ENCODE data around the gene PVALEF. TPM values are rescaled to one million over a fixed set of nuclear protein-coding genes. Genes with fewer than 3 reads are reported as not detected.

PVALEF gene
- polyA plus RNA-seq, 1 donor (not counting 4 experiments of a cell fraction or from before 2014, with no cell fraction given): not detected

DNA sequence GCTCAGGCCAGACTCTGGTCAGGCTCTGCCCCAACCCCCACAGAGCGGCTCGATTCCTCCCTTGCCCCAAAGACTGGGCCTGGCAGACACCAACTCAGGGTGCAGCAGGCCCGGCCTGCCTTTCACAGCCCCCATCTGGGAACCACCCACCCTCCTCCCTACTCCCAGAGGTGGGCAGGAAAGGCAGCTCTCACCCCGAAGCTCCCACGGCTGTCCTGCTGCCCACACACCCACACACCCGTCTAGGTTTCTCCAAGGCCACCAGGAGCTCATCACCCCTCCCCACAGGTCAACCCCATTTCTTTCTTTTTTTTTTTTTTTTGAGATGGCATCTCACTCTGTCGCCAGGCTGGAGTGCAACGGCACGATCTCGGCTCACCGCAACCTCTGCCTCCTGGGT is 53.7 kb downstream of the PVALEF start:
- TF ChIP-seq EZH2 (IDR thresholded peaks at IDR 0.05; ENCODE audit: low read length): no peak
- TF ChIP-seq, protein P1, sequence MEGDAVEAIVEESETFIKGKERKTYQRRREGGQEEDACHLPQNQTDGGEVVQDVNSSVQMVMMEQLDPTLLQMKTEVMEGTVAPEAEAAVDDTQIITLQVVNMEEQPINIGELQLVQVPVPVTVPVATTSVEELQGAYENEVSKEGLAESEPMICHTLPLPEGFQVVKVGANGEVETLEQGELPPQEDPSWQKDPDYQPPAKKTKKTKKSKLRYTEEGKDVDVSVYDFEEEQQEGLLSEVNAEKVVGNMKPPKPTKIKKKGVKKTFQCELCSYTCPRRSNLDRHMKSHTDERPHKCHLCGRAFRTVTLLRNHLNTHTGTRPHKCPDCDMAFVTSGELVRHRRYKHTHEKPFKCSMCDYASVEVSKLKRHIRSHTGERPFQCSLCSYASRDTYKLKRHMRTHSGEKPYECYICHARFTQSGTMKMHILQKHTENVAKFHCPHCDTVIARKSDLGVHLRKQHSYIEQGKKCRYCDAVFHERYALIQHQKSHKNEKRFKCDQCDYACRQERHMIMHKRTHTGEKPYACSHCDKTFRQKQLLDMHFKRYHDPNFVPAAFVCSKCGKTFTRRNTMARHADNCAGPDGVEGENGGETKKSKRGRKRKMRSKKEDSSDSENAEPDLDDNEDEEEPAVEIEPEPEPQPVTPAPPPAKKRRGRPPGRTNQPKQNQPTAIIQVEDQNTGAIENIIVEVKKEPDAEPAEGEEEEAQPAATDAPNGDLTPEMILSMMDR (optimal IDR thresholded peaks at IDR 0.05 in 1 of 3, IDR thresholded peaks at IDR 0.05 in 1 of 3, conservative IDR thresholded peaks at IDR 0.05 in 1 of 3; ENCODE audit: extremely low read depth in 1 of 3, insufficient read depth in 2 of 3, low read length in 3 of 3): no peak
- H3K9ac ChIP-seq (ENCODE audit: control insufficient read depth, extremely low read depth, insufficient read depth, low read length): no peak overlapping the region
- H3K36me3 ChIP-seq (ENCODE audit: control insufficient read depth in 2 of 2, extremely low read depth in 1 of 2, insufficient read depth in 2 of 2, low read length in 2 of 2): no peaks in the 10 kb centered on the region
- no peaks in the 10 kb centered on the region for H3K27me3 ChIP-seq (ENCODE audit: control insufficient read depth, extremely low read depth, insufficient read depth, low read length)
- no peak overlapping the region for H2AFZ ChIP-seq (ENCODE audit: control insufficient read depth, low read length)
- FAIRE-seq (no peak), DNase-seq (ENCODE audit: low read depth, low spot score) (no peak)
- no peaks in the 10 kb centered on the region for H3K9me1 ChIP-seq (ENCODE audit: control insufficient read depth, extremely low read depth, insufficient read depth, low read length)
- peaks cover 17% of the 10 kb centered on the region for H3K4me1 ChIP-seq (ENCODE audit: control insufficient read depth, extremely low read depth, insufficient read depth, low read length)
- H4K20me1 ChIP-seq (ENCODE audit: control insufficient read depth, extremely low read depth, insufficient read depth, low read length): no peaks in the 10 kb centered on the region
- dilution Hi-C loops (cut with MboI; ENCODE audit: extremely low pct_ligation_motif_present, low sequenced_read_pairs): no loop called here
- H3K9me3 ChIP-seq (ENCODE audit: control insufficient read depth, low read depth, low read length): no peaks in the 10 kb centered on the region
- H3K79me2 ChIP-seq (ENCODE audit: control insufficient read depth, insufficient read depth, low read length): no peaks in the 10 kb centered on the region
- H3K4me2 ChIP-seq (ENCODE audit: control insufficient read depth, extremely low read depth, insufficient read depth, low read depth, low read length): no peak overlapping the region
- H3K27ac ChIP-seq (ENCODE audit: control insufficient read depth, insufficient read depth, low read length): no peak overlapping the region
- H3K4me3 ChIP-seq (ENCODE audit: control insufficient read depth in 2 of 3, extremely low read depth in 1 of 3, insufficient read depth in 2 of 3, low read depth in 1 of 3, low read length in 3 of 3): no peak overlapping the region

DNA sequence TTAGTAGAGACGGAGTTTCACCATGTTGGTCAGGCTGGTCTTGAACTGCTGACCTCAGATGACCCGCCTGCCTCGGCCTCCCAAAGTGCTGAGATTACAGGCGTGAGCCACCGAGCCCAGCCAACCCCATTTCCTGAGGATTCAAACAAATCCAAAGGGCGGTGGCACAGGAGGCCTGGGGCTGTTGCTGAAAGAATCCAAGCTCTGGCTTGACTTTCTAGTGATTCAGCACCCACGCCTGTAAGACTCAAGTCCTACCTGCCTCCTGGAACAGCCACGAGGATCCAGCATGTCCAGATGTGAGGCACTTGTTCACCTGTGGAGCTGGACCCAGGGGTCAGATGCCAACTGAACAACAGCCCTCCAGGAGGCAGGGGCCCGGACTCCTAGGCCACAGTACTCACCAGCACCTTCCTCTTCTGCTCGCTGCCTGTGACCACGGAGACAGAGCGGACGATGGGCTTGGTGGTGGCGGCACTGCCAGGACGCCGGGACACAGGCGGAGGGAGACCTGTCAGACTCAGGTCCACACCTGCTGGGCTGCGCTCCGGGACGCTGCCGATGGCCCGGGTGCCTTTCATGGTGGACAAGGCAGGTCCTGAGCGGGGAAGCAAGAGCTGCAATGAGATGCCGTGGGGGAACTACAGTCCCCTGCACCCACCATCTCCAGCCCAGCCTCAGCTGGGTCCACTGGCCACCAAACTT is 54.3 kb downstream of the PVALEF start:
- Histone ChIP-seq H3K27ac (ENCODE audit: control insufficient read depth, insufficient read depth, low read length) (no peak overlapping the region), H2AFZ (ENCODE audit: control insufficient read depth, low read length) (no peak overlapping the region), H4K20me1 (ENCODE audit: control insufficient read depth, extremely low read depth, insufficient read depth, low read length) (no peaks in the 10 kb centered on the region), H3K79me2 (ENCODE audit: control insufficient read depth, insufficient read depth, low read length) (no peaks in the 10 kb centered on the region), H3K27me3 (ENCODE audit: control insufficient read depth, extremely low read depth, insufficient read depth, low read length) (no peaks in the 10 kb centered on the region), H3K9ac (ENCODE audit: control insufficient read depth, extremely low read depth, insufficient read depth, low read length) (no peak overlapping the region), H3K9me1 (ENCODE audit: control insufficient read depth, extremely low read depth, insufficient read depth, low read length) (no peaks in the 10 kb centered on the region), H3K4me2 (ENCODE audit: control insufficient read depth, extremely low read depth, insufficient read depth, low read depth, low read length) (no peak overlapping the region), H3K4me3 (ENCODE audit: control insufficient read depth in 2 of 3, extremely low read depth in 1 of 3, insufficient read depth in 2 of 3, low read depth in 1 of 3, low read length in 3 of 3) (no peak overlapping the region), H3K36me3 (ENCODE audit: control insufficient read depth in 2 of 2, extremely low read depth in 1 of 2, insufficient read depth in 2 of 2, low read length in 2 of 2) (no peaks in the 10 kb centered on the region), H3K9me3 (ENCODE audit: control insufficient read depth, low read depth, low read length) (no peaks in the 10 kb centered on the region), H3K4me1 (ENCODE audit: control insufficient read depth, extremely low read depth, insufficient read depth, low read length) (peaks cover 17% of the 10 kb centered on the region)
- no peak for FAIRE-seq
- no peak for DNase-seq (ENCODE audit: low read depth, low spot score)
- dilution Hi-C loops (cut with MboI; ENCODE audit: extremely low pct_ligation_motif_present, low sequenced_read_pairs): no loop called here
- no peak for TF ChIP-seq EZH2 (IDR thresholded peaks at IDR 0.05; ENCODE audit: low read length)
- TF ChIP-seq, protein P1 (optimal IDR thresholded peaks at IDR 0.05 in 1 of 3, IDR thresholded peaks at IDR 0.05 in 1 of 3, conservative IDR thresholded peaks at IDR 0.05 in 1 of 3; ENCODE audit: extremely low read depth in 1 of 3, insufficient read depth in 2 of 3, low read length in 3 of 3): no peak

Measured in keratinocyte (primary cell).